MV-4-11 (cell line): Measurements from ENCODE around the gene TSC22D4.
"Not testable (repeated sequence)": the region's sequence is repeated elsewhere in the genome, so short reads cannot be mapped to it uniquely, and the experiment has no call there.

Experiments used
- DNase-seq: peaks from one replicate; lab custom pipeline; 2025; lab: John Stamatoyannopoulos, UW

The TSC22D4 gene

DNA sequence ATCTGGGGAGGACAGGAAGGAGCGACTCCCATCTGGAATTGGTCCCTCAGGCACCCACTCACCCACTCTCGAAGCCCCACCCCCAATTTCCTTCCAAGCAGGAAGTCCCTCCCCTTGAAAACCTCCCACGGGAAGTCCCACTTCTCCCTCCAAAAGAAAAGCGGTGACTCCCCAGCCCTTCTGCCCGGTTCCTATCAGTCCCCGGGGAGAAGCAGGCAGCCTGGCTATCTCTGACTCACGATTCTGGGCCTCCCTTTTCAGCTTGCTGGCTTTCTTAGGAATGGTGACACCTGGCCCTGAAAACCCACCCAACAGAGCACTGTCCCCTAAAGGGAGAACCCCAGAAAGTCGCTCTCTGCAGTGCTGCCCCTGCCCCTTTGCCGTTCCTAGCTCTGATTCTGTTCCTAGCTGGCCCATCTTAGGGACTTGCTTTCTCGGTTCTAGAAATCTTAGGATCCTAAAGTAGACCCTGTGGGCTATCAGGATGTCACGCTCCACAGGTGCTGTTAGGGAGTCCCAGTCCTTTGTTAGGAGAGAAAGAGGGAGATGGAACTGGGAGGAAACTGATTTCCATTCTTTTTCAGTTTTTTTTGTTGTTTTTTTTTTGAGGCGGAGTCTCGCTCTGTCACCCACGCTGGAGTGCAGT lies 6.0 kb downstream of the TSC22D4 start:
- peak; percentile 2 for DNase-seq

DNA sequence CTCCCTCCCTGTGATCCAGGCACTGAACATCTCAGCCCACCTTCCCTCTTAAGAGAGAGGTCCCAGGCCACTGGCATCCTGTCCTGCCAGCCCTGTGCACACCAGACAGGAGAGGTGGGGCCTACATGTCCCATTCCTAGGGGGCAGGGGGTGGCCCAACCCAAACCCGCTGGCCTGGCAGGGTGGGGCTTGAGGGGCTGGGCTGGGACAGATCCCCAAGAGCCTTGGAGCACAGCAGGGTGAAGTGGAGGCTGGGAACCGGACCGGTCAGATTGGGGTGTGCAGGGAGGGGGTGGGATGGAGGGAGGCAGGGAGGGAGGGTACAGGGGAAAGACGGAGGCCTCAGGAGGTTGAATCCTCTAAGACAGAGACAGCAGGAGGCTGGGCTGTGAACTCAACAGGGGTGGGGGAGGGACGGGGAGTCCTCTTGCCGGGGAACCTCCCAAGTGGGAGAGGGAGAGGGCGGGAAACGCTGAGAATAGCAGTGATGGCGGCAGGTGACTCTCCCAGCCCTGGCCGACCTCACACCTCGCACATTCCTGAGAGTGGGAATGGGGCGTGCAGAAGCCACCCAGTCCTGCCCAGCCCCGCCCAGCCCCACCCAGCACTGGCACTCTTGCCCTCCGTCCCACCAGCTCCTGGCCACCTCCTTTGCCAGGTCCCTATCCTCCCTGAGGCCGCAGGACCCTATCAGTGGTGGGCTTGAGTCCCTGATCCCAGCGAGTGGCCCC lies 6.7 kb downstream of the TSC22D4 start:
- no peak for DNase-seq

DNA sequence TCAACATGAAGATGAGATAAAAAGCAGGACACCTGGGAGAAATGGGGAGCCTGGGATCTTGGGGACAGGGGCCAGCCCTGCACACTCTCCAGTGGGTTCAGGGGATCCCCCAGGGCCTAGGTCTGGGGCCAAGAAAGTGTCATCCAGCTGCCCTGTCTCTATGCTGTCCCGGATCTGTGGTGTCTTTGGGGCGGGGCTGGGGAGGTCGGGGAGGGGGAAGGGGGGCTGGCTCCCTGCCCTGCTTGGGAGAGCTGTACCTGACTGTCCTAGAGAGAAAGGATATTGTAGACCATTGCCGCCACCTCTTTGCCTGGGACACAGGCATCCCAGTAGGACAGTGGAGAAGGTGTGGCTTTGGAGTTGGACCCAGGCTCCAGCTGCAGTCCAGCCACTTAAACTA lies 8.0 kb downstream of the TSC22D4 start:
- DNase-seq, result no peak

DNA sequence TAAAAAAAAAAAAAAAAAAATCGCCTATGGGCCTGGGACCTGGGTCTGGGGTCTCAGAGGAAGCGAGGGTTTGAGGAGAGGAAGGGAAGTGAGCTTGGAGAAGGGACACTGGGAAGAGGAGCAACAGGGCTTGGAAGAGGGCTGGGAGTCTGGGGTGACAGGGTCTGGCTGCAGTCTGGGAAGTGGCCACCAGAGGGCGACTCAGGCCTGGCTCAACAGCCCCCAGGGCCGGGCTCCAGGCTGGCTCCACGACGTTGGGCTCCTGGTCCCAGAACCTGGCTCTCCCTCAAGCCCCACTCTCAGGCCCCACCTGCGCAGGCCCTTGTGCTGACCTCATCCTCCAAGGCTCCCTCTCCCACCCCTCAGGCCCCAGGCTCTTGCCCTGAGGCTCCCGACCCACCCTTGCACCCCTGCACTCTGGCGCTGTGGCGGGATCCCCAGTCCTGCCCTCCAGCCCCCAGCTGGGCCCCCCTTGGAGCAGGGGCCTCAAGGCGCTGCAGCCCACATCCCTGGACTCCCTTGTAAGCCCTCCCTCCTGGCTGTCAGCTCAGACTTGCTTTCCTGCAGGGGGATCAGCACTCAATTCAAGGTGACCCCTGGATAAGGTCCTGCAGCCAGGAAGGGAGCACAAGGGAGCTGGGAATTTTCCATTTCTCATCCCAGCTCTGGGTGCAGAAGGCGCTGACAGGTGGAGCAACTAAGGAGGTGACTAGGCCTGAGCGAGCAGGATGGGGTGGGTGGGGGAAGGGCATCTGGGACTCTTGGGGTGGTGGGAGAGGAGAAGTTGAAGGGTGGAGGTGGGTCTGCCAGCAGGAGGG lies 9.6 kb downstream of the TSC22D4 start:
- DNase-seq, result peak; percentile 53

DNA sequence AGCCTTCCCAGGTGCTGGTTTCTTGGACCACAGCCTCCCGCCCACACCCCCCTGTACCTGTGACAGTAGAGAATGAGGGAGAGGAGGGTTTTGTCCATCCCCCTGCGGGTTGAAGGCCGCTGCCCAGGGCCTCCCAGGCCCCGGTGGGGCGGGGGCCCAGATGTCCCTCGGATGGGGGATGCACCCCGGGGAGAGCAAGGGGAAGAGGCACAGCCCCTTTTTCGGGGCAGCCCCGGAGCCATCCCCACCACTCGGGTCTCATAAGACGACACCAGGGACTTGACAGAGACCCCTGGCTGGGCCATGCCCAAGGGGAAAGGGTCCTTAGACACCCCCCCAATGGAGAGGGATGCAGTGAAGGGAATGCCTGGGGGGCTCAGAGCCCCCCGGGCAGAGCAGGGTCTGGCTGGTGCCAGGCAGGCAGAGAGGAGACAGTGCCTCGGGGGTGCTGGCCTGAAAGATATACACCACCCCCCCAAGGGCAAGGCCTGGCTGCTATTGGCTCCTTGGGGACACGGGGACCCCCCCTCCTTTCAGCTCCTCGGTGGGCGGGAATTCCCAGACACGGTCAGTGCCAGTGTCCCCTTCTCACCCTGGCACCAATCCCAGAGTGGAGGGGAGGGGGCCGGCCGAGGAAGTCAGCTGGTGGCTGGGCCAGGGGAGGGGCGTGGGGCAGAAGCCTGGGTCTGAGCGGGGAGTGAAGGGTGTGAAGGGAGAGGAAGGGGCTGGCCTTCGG lies 11.2 kb downstream of the TSC22D4 start:
- no peak for DNase-seq

DNA sequence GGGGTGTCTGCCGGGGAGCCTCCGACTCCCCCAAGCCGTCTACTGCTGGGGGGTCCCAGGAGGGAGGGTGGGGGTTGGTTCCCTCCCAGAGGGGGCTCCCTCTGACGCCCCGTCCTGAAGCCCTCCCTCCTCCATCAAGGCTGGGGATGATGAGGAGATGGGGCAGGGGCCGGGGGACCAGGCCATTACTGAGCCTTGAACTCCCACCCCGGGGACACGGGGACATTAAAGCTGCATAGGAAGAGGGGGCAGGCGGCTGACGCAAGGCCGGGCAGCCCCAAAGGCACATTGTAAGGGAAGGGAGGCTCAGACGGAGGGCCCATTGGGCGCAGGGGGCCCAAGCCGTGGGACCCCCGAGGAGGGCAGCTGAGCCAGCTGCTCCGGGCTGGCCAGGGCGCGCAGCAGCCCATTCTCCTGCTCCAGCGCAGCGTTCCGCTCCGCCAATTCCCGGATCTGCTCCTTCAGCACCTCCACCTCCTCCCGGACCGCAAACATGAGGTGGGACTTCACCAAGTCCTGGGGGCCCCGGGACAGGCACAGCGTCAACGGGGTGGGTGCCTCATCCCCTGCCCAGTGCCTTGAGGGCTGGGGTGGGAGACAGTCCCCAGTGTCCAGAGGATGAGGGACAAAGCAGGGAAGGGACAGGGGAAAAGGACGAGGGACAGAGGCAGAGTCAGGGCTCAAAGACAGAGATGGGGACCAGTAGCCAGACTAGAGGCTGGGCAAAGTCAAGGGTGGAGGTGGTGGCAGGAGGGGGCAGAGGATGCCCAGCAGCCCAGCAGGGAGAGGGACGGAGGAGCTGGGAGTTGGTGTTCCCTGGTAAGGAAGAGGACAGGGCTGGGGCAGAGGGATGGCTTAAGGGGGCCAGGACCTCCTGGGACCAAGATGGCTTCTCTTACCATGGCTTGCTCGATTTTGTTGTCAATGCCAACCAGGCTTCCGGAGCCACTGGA lies 12.1 kb downstream of the TSC22D4 start:
- no peak for DNase-seq

DNA sequence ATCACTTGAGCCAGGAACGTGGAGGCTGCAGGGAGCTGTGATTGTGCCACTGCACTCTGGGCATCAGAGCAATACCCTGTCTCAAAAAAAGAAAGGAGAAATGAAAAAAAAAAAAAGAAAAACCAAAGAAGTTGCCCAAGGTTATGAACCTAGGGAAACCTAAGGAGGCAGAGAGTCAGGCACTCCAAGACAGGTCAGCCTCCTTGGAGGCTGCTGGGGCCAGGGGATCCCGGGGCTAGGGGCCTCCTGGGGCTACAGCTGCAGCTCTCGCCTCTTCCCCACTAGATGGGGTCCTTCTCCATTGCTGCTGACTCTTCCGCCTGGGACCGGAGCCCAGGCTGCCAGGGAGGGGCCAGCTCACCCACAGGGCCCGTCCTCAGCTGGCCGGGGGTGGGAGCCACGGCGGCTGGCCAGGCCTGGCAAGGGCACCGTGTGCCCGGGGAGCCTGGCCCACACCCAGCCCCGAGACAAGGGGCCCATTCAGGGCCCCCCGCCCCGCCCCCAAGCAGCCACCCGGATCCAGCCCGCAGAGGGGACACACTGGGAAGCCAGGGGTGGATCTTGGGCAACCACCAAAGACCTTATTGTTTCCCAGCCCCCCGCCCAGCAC lies 13.2 kb downstream of the TSC22D4 start:
- DNase-seq, result peak; percentile 25

DNA sequence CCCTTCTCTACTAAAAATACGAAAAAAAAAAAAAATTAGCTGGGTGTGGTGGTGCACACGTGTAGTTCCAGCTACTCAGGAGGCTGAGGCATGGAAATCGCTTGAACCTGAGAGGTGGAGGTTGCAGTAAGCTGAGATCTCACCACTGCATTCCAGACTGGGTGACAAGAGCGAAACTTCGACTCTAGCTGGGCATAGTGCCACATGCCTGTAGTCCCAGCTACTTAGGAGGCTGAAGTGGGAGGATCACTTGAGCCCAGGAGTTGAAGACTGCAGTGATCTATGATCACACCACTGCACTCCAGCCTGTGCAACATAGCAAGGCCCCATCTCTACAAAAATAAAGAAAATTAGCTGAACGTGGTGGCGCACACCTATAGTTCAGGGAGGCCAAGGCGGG lies 13.7 kb downstream of the TSC22D4 start:
- DNase-seq, result no peak

DNA sequence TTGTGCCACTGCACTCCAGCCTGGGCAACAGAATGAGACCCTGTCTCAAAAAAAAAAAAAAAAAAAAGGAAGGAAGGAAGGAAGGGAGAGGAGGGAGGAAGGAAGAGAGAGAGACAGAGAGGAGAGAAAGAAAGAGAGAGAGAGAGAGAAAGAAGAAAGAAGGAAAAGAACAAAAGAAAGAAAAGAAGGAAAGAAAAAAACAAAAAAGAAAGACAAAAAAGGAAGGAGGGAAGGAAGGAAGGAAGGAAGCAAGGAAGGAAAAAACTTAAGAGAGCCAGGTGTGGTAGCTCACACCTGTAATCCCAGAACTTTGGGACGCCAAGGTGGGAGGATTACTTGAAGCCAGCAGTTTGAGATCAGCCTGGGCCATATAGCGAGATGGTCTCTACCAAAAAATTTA lies 14.2 kb downstream of the TSC22D4 start:
- no peak for DNase-seq

DNA sequence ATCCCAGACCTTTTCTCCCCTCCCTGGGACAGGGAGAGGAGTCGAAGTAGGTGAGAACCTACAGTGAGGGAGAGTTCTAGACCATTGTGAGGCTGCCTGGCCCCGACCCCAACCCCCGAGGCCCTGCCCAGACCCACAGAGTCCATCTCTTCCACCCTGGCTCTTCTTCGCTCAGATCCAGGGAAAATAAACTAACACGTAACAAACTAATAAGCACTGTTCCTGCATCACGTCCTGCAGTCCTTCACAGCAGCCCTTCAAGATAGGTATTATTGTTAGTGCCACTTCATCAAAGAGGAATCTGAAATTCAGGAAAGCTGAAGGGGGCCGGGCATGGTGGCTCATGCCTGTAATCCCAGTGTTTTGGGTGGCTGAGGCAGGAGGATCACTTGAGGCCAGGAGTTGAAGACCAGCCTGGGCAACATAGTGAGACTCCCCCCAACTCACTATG lies 14.8 kb downstream of the TSC22D4 start, which contains the start of gene SPACDR:
Gene SPACDR, minus strand, starts transcription at position 51 of the 451 bp plus-strand sequence. CDS start 235 bp downstream, outside the sequence.
- DNase-seq, result no peak

DNA sequence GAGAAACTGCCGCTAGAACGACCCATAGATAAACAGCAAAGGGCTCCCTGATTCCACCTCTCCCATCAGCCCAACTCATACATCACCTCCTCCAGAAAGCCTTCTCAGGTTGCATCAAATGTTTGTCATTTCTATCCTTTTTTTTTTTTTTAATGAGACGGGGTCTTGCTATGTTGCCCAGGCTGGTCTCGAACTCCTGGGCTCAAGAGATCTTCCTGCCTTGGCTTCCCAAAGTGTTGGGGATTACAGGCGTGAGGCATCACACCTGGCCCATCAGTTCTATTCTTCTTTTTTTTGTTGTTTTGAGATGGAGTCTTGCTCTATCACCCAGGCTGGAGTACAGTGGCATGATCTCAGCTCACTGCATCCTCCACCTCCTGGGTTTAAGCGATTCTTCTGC lies 22.0 kb downstream of the TSC22D4 start:
- no peak for DNase-seq

DNA sequence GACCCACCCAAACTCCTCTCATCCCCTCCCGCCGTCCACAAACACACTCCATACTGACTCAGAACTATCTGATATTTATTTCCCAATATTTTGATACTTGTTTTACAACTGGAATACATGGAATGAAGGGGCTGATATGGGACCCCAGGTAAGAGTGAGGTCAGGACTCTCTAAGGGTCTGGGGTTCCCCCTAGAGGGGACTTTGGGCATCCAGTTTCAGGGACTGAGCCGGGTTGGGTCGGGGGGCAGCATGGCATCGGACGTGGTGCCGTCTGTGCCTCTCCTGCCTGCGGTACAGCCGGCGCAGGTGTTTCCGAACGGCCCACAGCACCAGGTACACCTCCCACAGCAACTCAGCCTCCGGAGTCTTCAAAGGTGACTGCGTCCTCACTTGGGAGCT lies 22.5 kb downstream of the TSC22D4 start:
- DNase-seq, result no peak

DNA sequence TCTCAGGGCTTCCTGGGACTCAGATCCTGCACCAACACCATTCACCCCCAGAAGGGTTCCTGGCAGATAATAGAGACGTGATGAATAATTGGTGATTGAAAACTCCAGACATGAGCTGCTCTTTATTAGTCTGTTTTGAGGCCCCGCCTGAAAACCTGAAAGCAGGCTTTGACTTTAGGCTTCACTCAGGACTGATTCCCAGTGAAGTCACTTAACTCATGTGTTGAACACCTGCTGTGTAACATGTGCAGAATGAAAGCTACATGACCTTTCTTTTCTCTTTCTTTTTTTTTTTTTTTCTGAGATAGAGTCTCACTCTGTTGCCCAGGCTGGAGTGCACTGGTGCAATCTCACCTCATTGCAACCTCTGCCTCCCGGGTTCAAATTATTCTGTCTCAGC lies 23.8 kb downstream of the TSC22D4 start:
- no peak for DNase-seq

DNA sequence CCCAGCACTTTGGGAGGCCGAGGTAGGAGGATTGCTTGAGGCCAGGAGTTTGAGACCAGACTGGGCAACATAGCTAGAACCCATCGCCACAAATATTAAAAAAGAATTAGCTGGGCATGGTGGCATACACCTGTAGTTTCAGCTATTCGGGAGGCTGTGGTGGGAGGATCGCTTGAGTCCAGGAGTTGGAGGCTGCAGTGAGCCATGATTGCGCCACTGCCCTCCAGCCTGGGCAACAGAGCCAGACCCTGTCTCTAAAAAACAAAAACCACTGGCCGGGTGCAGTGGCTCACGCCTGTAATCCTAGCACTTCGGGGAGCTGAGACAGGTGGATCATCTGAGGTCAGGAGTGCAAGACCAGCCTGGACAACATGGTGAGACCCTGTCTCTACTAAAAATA lies 25.2 kb downstream of the TSC22D4 start:
- DNase-seq, result not testable (repeated sequence)

DNA sequence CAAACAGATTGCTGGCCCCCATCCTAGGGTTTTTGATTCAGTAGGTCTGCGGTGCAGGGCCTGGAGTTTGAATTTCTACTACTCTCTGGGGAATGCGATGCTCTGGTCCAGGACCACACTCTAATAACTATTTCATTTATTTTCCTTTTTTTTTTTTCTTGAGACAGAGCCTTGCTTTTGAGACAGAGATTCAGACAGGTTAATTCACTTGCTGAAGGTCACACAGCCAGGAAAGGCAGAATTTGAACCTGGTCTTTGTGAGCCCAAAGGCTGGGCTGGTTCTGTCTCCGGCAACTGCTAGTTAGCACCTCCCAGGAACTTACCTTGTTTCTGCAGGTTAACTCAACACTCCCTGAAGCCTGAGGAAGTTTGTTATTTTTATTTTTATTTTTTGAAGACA lies 26.5 kb downstream of the TSC22D4 start:
- DNase-seq, result no peak

DNA sequence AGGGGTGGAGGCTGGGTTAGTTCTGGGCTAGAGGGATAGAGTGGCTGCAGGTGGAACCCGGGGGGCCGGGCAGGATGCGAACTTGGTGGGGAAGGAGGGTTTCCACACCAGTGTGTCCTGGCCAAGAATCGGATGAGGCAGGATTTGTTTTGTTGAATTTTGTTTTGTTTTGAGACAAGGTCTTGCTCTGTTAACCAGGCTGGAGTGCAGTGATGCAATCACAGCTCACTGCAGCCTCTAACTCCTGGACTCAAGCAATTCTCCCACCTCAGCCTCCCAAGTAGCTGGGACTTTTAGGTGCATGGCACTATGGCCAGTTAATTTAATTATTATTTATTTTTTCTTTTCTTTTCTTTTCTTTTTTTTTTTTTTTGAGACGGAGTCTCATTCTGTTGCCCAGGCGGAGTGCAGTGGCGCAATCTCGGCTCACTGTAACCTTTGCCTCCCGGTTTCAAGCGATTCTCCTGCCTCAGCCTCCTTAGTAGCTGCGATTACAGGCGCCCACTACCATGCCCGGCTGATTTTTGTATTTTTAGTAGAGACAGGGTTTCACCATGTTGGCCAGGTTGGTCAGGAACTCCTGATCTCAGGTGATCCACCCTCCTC lies 29.7 kb downstream of the TSC22D4 start:
- no peak for DNase-seq

DNA sequence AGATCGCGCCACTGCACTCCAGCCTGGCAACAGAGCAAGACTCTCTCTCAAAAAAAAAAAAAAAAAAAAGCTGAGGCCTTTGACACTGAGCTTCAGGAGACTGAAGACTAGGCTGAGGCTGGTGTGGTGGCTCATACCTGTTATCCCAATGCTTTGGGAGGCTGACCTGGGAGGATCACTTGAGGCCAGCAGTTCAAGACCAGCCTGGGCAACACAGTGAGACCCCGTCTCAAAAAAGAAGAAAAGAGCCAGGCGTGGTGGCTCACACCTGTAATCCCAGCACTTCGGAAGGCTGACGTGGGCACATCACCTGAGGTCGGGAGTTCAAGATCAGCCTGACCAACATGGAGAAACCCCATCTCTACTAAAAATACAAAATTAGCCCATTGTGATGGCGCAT lies 31.7 kb downstream of the TSC22D4 start:
- DNase-seq, result not testable (repeated sequence)

DNA sequence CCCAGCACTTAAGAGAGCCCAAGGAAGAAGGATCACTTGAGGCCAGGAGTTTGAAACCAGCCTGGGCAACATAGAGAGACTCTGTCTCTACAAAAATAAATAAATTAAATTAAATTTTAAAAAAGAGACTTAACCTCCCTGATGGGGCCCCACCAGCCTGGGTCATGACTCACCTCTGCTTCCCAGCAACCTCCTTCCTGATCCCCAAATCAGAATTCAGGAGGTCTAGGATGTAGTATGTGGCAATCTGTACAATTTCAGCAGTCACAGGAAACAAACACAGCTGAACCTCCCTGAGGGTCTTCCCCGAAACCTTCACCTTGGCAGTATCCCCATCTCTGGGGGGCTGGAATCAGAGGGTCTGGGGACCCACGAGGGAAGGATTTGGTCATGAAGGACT lies 33.0 kb downstream of the TSC22D4 start:
- no peak for DNase-seq

DNA sequence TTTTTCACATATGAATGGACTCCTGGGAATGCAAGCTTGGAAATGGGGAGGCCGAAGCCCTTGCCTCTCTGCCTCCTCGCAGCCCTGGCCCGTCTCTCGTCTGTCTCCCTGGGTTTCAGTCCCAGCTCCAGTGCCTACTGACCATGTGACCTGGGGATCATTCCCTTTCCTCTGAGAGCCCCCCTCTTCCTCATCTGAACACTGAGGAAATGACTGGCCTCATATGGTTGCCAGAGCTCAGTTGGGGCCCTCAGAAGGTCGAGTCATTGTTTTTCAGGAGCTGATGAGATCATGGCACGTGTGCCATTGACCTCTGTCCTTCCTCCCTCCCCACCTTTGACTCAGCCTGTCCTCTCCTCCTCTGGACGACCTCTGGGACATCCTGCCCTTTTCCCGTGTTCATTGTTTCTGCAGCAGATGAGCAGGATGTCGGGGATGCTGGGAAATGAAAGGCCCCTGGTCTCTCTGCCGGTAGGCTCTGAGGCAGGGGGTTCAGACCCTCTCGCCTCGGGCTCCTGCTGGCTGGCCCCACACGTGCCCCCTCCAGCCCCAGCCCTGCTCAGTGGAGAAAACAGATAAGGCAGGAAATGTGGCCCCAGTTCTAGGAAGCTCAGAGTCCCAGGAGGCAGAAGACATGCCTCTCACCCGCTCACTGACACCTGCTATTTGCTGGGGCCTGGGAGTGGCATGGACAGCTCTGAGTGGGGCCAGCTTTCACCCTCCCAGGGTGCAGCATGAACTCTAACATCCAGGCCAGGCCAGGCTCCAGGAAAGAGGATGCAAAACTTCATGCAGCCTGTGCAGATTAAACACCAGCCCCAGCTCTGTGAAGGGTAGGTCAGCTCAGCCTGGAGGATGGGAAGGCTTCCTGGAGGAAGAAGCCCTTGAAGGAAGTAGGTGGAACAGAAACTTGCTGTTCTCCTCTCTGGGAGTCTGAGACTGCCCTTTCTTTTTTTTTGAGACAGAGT lies 34.4 kb downstream of the TSC22D4 start:
- peak; percentile 70 for DNase-seq
